HepG2 (cell line): Measurements from ENCODE around the gene PSD4.

Experiments
- ATF3 ChIP-seq: sonication (generic); formaldehyde crosslinking; IDR thresholded peaks from 2 replicates; pipeline ENCODE4 v1.4.0; 2020; ENCODE audit warnings: missing genetic modification reagents
- CREM ChIP-seq, 2 experiments: sonication (generic) in 1 of 2; formaldehyde crosslinking in 1 of 2; IDR thresholded peaks; 2 replicates each; pipeline versions ENCODE4 v1.4.0 to v1.6.1; 2016 to 2020; ENCODE audit warnings: antibody characterized with exemption in 1 of 2, mild to moderate bottlenecking in 1 of 2, missing genetic modification reagents in 1 of 2
- FOXM1 ChIP-seq: sonication (generic); formaldehyde crosslinking; IDR thresholded peaks from 2 replicates; pipeline ENCODE4 v1.5.0; 2020; ENCODE audit warnings: missing genetic modification reagents
- MAX ChIP-seq: IDR thresholded peaks from 2 replicates; pipeline ENCODE4 v1.6.1; 2012; ENCODE audit warnings: inconsistent platforms
- TF ChIP-seq, protein P1 (sequence below): sonication (generic); formaldehyde crosslinking; IDR thresholded peaks from 2 replicates; pipeline ENCODE4 v1.5.0; 2020; ENCODE audit warnings: mild to moderate bottlenecking, missing genetic modification reagents, moderate library complexity

DNA sequence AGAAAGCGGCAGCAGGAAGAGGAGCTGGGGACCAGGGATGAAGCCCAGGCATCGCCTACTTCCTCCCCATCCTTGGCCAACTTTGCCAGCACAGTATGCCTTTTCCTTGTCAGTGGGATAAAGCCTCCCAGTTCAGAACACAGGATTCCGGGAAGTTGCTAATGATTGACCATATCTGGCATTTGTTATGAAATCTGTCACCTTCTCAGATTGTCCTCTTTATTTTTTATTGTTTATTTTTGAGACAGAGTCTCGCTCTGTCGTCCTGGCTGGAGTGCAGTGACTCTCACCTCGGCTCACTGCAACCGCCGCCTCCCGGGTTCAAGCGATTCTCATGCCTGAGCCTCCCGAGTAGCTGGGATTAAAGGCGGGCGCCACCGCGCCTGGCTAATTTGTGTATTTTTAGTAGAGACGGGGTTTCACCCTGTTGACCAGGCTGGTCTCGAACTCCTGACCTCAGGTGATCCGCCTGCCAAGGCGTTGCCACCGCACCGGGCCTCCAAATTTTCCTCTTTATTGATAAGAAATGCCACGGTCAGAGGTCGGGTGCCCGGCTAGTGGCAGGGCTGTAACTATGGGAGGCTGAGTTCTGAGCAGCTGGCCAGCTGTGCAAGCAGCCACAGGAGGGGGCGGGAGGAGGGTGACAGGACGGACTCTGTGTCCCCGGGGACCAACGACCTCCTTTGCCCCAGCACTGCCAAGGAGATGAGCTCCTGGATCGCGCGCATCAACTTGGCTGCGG lies 24.4 kb downstream of the PSD4 start:
- no peak for TF ChIP-seq MAX
- no peak for TF ChIP-seq ATF3 (CRISPR knock-in tag)
- TF ChIP-seq, protein P1, sequence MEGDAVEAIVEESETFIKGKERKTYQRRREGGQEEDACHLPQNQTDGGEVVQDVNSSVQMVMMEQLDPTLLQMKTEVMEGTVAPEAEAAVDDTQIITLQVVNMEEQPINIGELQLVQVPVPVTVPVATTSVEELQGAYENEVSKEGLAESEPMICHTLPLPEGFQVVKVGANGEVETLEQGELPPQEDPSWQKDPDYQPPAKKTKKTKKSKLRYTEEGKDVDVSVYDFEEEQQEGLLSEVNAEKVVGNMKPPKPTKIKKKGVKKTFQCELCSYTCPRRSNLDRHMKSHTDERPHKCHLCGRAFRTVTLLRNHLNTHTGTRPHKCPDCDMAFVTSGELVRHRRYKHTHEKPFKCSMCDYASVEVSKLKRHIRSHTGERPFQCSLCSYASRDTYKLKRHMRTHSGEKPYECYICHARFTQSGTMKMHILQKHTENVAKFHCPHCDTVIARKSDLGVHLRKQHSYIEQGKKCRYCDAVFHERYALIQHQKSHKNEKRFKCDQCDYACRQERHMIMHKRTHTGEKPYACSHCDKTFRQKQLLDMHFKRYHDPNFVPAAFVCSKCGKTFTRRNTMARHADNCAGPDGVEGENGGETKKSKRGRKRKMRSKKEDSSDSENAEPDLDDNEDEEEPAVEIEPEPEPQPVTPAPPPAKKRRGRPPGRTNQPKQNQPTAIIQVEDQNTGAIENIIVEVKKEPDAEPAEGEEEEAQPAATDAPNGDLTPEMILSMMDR (CRISPR knock-in tag): no peak
- no peak for TF ChIP-seq FOXM1
- no peak for TF ChIP-seq CREM (IDR thresholded peaks at IDR 0.05)
- TF ChIP-seq CREM (CRISPR knock-in tag; IDR thresholded peaks at IDR 0.05): no peak
